Measurements from ENCODE around the gene BPIFA3. TPM values are rescaled to one million over a fixed set of nuclear protein-coding genes. Genes with fewer than 3 reads are reported as not detected.
A peak's percentile ranks its signal among the peaks of the same experiment; 100 is the strongest.

Gene BPIFA3
- total RNA-seq, 1 experiment from 2014 or later = not detected

DNA sequence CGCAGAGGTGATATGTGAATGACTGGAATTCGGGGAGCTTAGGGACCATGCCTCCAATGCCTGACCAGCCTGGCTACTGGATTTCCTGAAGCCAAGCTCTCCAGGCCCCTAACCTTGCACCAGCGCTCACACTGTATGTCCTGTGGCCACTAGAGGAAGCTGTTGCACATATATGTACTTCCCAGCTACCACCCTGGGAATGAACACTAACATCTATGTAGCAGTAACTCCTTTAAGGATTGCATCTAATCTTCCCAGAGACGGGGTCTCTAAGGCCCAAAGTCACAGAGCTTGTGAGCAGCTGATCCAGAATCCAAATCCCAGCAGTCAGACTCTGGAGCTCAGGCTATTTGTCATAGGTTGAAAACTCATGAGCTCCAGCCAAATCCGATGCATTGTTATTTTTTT lies 45.5 kb downstream of the BPIFA3 start:
- peak; percentile 81 for DNase-seq
- H3K36me3 Mint-ChIP-seq (ENCODE audit: insufficient read depth, unreplicated experiment) = peaks cover 5% of the 10 kb centered on the region
- peaks cover 5% of the 10 kb centered on the region for H3K9me3 Mint-ChIP-seq (ENCODE audit: low read depth, unreplicated experiment)
- H3K4me3 Mint-ChIP-seq (ENCODE audit: low read depth, unreplicated experiment) = no peak overlapping the region
- H3K27me3 Mint-ChIP-seq (ENCODE audit: unreplicated experiment) = no peaks in the 10 kb centered on the region
- no TSS peak for BruUV-seq (replicated peaks)
- H3K27ac Mint-ChIP-seq (ENCODE audit: unreplicated experiment) = peak overlapping the region; percentile 24
- intact Hi-C loops (cut with micrococcal nuclease; ENCODE audit: unreplicated experiment) = loop anchor here (1.0 to 2.0 kb wide), 2 partner anchors 16 to 37 kb away; no protein-coding TSS in a partner anchor
- H3K4me1 Mint-ChIP-seq (ENCODE audit: low read depth, unreplicated experiment) = peaks cover 16% of the 10 kb centered on the region
- CTCF ChIA-PET = interaction anchor here (0.6 to 2.0 kb wide), 20 partner anchors 14 to 405 kb away, joined by 3 to 48 read pairs (median 6); partner anchors contain the start of gene BPIFB1
- TF ChIP-seq, protein P1, sequence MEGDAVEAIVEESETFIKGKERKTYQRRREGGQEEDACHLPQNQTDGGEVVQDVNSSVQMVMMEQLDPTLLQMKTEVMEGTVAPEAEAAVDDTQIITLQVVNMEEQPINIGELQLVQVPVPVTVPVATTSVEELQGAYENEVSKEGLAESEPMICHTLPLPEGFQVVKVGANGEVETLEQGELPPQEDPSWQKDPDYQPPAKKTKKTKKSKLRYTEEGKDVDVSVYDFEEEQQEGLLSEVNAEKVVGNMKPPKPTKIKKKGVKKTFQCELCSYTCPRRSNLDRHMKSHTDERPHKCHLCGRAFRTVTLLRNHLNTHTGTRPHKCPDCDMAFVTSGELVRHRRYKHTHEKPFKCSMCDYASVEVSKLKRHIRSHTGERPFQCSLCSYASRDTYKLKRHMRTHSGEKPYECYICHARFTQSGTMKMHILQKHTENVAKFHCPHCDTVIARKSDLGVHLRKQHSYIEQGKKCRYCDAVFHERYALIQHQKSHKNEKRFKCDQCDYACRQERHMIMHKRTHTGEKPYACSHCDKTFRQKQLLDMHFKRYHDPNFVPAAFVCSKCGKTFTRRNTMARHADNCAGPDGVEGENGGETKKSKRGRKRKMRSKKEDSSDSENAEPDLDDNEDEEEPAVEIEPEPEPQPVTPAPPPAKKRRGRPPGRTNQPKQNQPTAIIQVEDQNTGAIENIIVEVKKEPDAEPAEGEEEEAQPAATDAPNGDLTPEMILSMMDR (IDR thresholded peaks at IDR 0.05; ENCODE audit: unreplicated experiment) = peak; percentile 87

DNA sequence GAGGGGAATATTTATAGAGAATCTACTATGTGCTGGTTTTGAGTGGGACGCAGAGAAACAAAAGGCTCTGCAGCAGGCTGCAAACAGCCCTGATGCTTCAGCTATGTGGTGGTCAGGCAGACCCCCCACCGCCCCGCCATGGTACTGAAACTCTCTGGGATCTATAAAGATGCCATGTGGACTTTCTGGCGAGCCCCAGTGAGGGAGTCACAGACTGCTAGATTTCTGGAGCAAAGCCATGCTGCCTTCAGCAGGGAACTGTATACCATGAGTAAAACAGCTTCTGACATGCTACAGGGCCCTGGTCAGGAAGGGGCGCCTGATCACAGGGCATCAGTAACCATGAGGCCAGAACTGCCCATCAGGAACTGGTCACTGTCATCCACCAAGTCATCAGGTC lies 46.6 kb downstream of the BPIFA3 start:
- intact Hi-C loops (cut with micrococcal nuclease; ENCODE audit: unreplicated experiment) = loop anchor here (2.0 kb wide), 1 partner anchor 15 kb away; no protein-coding TSS in a partner anchor
- BruUV-seq (replicated peaks) = no TSS peak
- Mint-ChIP-seq H3K4me1 (ENCODE audit: low read depth, unreplicated experiment) (peaks cover 27% of the 10 kb centered on the region), H3K36me3 (ENCODE audit: insufficient read depth, unreplicated experiment) (peaks cover 5% of the 10 kb centered on the region), H3K4me3 (ENCODE audit: low read depth, unreplicated experiment) (no peak overlapping the region), H3K27me3 (ENCODE audit: unreplicated experiment) (no peaks in the 10 kb centered on the region), H3K9me3 (ENCODE audit: low read depth, unreplicated experiment) (peaks cover 5% of the 10 kb centered on the region), H3K27ac (ENCODE audit: unreplicated experiment) (no peak overlapping the region)
- TF ChIP-seq, protein P1 (IDR thresholded peaks at IDR 0.05; ENCODE audit: unreplicated experiment) = no peak
- no peak for DNase-seq
- CTCF ChIA-PET = interaction anchor here (0.6 to 1.6 kb wide), 3 partner anchors 28 to 1407 kb away, joined by 3 to 11 read pairs (median 4); no protein-coding TSS in a partner anchor

DNA sequence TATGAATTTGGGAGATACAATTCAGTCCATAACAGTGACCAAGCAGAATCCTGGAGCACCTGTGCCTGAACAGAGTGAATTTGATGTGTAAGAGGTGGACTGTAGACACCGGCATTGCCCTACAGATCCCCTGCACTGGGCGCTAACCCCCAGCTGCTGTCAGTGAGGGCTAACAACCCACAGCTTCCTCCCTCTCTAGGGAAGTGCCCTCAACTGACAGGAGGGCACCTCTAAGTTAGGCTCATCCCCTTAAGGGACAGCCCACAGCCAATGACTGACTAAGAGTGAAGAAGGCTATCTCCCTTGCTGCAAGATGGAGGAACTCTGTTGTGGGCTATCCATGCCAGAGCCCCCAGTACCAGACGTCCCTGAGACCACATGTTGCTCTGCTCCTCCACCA lies 50.5 kb downstream of the BPIFA3 start:
- H3K36me3 Mint-ChIP-seq (ENCODE audit: insufficient read depth, unreplicated experiment) = no peaks in the 10 kb centered on the region
- H3K4me1 Mint-ChIP-seq (ENCODE audit: low read depth, unreplicated experiment) = peaks cover 50% of the 10 kb centered on the region
- H3K27me3 Mint-ChIP-seq (ENCODE audit: unreplicated experiment) = no peaks in the 10 kb centered on the region
- CTCF ChIA-PET = interaction anchor here (0.9 kb wide), 1 partner anchor 10 kb away, joined by 3 read pairs; no protein-coding TSS in a partner anchor
- DNase-seq = no peak
- intact Hi-C loops (cut with micrococcal nuclease; ENCODE audit: unreplicated experiment) = no loop called here
- no TSS peak for BruUV-seq (replicated peaks)
- no peak overlapping the region for H3K4me3 Mint-ChIP-seq (ENCODE audit: low read depth, unreplicated experiment)
- TF ChIP-seq, protein P1 (IDR thresholded peaks at IDR 0.05; ENCODE audit: unreplicated experiment) = no peak
- peaks cover 2% of the 10 kb centered on the region for H3K9me3 Mint-ChIP-seq (ENCODE audit: low read depth, unreplicated experiment)
- no peak overlapping the region for H3K27ac Mint-ChIP-seq (ENCODE audit: unreplicated experiment)

DNA sequence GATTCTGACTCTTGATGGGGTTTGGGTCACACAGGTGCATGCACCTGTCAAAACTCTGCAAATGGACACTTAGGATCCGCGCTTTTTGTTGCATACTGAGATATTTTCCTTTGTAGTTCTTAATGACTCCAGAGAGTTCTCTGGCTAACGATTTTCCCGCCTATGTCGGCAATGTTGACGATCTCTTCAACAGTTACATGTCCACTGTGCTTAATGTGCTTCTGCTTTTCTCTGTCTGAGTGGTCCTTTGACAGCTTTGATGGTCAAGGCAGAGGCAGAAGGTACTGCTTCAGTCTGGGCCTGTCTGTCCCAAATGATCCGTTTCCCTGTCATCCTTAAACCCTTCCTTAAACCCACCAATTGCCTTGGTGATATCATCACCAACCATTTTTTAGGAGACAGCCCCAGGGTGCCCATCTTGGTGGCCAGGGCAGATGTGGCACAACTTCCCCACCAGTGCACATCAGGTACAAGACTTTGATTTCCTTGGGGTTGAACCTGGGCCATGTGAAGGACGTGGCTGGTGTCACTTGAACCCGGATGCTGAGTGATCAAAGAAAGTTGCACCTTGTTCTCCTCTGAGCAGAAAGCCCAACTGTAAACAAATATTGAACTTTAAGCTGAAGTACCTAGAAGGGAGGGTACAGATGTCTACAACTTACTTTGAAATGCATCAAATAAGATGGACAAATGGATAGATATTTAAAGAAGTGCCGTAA lies 55.2 kb downstream of the BPIFA3 start:
- Mint-ChIP-seq H3K27me3 (ENCODE audit: unreplicated experiment) (no peaks in the 10 kb centered on the region), H3K36me3 (ENCODE audit: insufficient read depth, unreplicated experiment) (no peaks in the 10 kb centered on the region), H3K4me3 (ENCODE audit: low read depth, unreplicated experiment) (no peak overlapping the region), H3K9me3 (ENCODE audit: low read depth, unreplicated experiment) (no peaks in the 10 kb centered on the region), H3K4me1 (ENCODE audit: low read depth, unreplicated experiment) (peaks cover 77% of the 10 kb centered on the region), H3K27ac (ENCODE audit: unreplicated experiment) (no peak overlapping the region)
- intact Hi-C loops (cut with micrococcal nuclease; ENCODE audit: unreplicated experiment) = no loop called here
- no TSS peak for BruUV-seq (replicated peaks)
- CTCF ChIA-PET = no interaction called here
- TF ChIP-seq, protein P1 (IDR thresholded peaks at IDR 0.05; ENCODE audit: unreplicated experiment) = no peak
- DNase-seq = no peak

All from Calu3 (cell line).